ENCODE measurements around the gene NPM3. TPM values are rescaled to one million over a fixed set of nuclear protein-coding genes. Genes with fewer than 3 reads are reported as not detected.
A peak's percentile ranks its signal among the peaks of the same experiment; 100 is the strongest.

The NPM3 gene
- total RNA-seq, 6 donors from 2014 or later = 8.4 to 22.7 (median 16.8) TPM

GRCh38 chr10:101829561-101830315 is 46.5 kb upstream of the NPM3 start:
- peak overlapping the region in 3 of 4 donors; percentile 57 to 66 (median 64) for H3K4me3 ChIP-seq
- H3K36me3 ChIP-seq = no peaks in the 10 kb centered on the region
- H3K4me1 ChIP-seq = peaks cover 21 to 39% (median 26%) of the 10 kb centered on the region in 4 donors
- TF ChIP-seq POLR2A (IDR thresholded peaks at IDR 0.05) (no peak), POLR2AphosphoS5 (IDR thresholded peaks at IDR 0.05) (no peak), EP300 (IDR thresholded peaks at IDR 0.05) (no peak), CTCF (IDR thresholded peaks at IDR 0.05) (no peak)
- DNase-seq (peak; percentile 75 to 87), ATAC-seq (ENCODE audit: low FRiP score in 2 of 2) (no peak)
- H3K27me3 ChIP-seq = no peaks in the 10 kb centered on the region
- H3K9me3 ChIP-seq = no peaks in the 10 kb centered on the region
- peak overlapping the region in 3 of 4 donors; percentile 22 to 69 (median 62) for H3K27ac ChIP-seq
- WGBS, 2 donors = 11 to 34% methylated on average over 11 to 18 of the region's 31 CpGs

- Histone ChIP-seq H3K9me3 (no peaks in the 10 kb centered on the region), H3K36me3 (no peaks in the 10 kb centered on the region), H3K27ac (peak overlapping the region in 1 of 4 donors; percentile 62), H3K27me3 (no peaks in the 10 kb centered on the region), H3K4me1 (peaks cover 18 to 31% (median 22%) of the 10 kb centered on the region in 4 donors), H3K4me3 (peak overlapping the region in 3 of 4 donors; percentile 57 to 66 (median 64))
- 62 to 68% methylated on average over 35 to 37 of the region's 39 CpGs for WGBS, 2 donors
- ATAC-seq (ENCODE audit: low FRiP score in 2 of 2) (no peak), DNase-seq (peak in 1 of 2 donors; percentile 77)
- TF ChIP-seq CTCF (IDR thresholded peaks at IDR 0.05) (no peak), POLR2A (IDR thresholded peaks at IDR 0.05) (no peak)
Observed at GRCh38 chr10:101828766-101829551, 45.7 kb upstream of the NPM3 start.

- DNase-seq (no peak), ATAC-seq (ENCODE audit: low FRiP score in 2 of 2) (no peak)
- H3K27me3 ChIP-seq = no peaks in the 10 kb centered on the region
- peaks cover 18 to 29% (median 21%) of the 10 kb centered on the region in 4 donors for H3K4me1 ChIP-seq
- no peak overlapping the region for H3K4me3 ChIP-seq
- WGBS, 2 donors = 94 to 95% methylated on average over 7 to 10 of the region's 10 CpGs
- H3K36me3 ChIP-seq = no peaks in the 10 kb centered on the region
- no peaks in the 10 kb centered on the region for H3K9me3 ChIP-seq
- no peak overlapping the region for H3K27ac ChIP-seq
- TF ChIP-seq CTCF (IDR thresholded peaks at IDR 0.05) (no peak), POLR2A (IDR thresholded peaks at IDR 0.05) (no peak), EP300 (IDR thresholded peaks at IDR 0.05) (no peak), POLR2AphosphoS5 (IDR thresholded peaks at IDR 0.05) (no peak)
Observed at GRCh38 chr10:101827919-101828600, 44.8 kb upstream of the NPM3 start.

- H3K4me1 ChIP-seq = peaks cover 18 to 29% (median 21%) of the 10 kb centered on the region in 4 donors
- no peaks in the 10 kb centered on the region for H3K9me3 ChIP-seq
- DNase-seq (no peak), ATAC-seq (ENCODE audit: low FRiP score in 2 of 2) (no peak)
- WGBS, 2 donors = 91 to 92% methylated on average over 5 of the region's 5 CpGs
- no peak overlapping the region for H3K27ac ChIP-seq
- no peaks in the 10 kb centered on the region for H3K36me3 ChIP-seq
- H3K4me3 ChIP-seq = no peak overlapping the region
- TF ChIP-seq POLR2AphosphoS5 (IDR thresholded peaks at IDR 0.05) (no peak), CTCF (IDR thresholded peaks at IDR 0.05) (no peak), POLR2A (IDR thresholded peaks at IDR 0.05) (no peak), EP300 (IDR thresholded peaks at IDR 0.05) (no peak)
- H3K27me3 ChIP-seq = no peaks in the 10 kb centered on the region
Observed at GRCh38 chr10:101826852-101827434, 43.7 kb upstream of the NPM3 start.
